Uterine smooth muscle cell (primary cell): ENCODE results near the gene RBPMS2. TPM values are rescaled to one million over a fixed set of nuclear protein-coding genes. Genes with fewer than 3 reads are reported as not detected.

Experiments used
- total RNA-seq: library from RNA; depleted of rRNA; stranded (reverse); fragments of >200 nt; gene quantifications from 2 replicates; pipeline ENCODE4 v1.2.3, GENCODE V29; 2014

Gene RBPMS2
- total RNA-seq, result under 0.01 TPM in 2 replicates

DNA sequence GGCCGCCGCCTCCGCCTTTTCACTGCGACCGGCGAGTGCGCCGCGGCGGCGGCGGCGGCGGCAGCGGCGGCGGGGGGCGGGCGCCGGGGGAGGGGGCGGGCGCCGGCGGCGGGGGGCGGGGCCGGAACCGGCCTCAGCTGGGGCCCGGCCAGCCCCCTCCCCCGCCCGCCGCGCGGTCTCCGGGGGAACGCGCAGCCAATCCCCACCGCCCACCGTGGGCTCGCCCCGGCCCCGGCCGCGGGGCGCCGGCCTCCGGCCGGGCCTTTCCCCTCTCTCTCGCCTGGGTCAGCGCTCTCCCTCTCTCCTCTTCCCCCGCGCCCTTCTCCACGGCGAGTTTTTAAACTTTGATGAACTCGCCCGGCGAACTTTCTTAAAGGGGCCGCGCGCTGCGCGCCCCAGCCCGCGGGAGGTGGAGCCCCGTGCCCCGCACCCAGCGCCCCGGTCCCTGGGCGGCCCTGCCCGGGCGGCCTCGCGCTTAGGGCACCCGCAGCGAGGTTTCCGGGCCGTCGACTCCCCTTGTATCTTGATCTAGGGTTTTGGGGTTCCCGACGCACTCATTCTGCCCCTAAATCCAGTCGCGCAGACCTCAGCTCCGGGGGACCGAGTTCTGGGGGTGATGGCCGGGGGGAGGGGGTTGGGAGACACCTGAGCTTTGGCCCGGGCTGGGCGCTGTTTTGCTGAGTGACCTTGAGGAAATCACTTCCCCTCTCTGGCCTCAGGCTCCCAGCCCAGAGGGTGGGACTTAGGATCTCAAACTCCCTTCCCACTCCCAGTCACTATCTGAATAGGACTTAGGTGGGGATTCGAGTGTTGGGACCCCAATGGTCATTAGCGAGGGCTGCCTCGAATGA lies at the start of gene RBPMS2:
TSS of gene RBPMS2 (minus strand) at position 39 of the 851 bp plus-strand sequence. CDS start 270 bp downstream, outside the sequence.

Other genes with a start within 250 kb of the RBPMS2 start
- 10.4 and 28.8 TPM in 2 replicates for gene PIF1, start 50.1 kb upstream of the RBPMS2 start, total RNA-seq
- 15.8 and 16.9 TPM in 2 replicates for gene PLEKHO2, start 66.3 kb upstream of the RBPMS2 start, total RNA-seq
- 3.1 and 3.5 TPM in 2 replicates for gene ANKDD1A, start 136.3 kb upstream of the RBPMS2 start, total RNA-seq
- gene SPG21, start 214.3 kb upstream of the RBPMS2 start, total RNA-seq, result 62.5 and 90.6 TPM in 2 replicates